ENCODE measurements around the gene SAMMSON.

Gene SAMMSON

DNA sequence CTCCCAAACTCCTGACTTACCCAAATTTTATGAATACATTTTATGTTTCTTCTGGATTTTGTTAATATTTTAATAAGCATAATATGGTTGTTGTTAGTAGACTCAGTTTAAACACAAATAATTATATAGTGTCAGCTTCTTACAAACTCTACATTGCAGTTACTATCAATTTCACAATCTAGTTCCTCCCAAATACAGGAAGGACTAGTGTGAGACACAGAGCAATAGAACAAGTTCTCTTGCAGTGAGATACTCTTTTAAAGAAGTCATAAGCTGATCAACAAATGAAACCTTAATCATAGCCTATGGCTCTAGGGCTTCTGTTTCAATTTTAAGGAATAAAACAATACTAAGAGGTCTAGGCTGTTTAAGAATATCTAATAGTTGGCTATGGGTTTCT lies 86.1 kb downstream of the SAMMSON start:
- in situ Hi-C loops (cut with MboI; ENCODE audit: low sequenced_read_pairs): no loop called here

DNA sequence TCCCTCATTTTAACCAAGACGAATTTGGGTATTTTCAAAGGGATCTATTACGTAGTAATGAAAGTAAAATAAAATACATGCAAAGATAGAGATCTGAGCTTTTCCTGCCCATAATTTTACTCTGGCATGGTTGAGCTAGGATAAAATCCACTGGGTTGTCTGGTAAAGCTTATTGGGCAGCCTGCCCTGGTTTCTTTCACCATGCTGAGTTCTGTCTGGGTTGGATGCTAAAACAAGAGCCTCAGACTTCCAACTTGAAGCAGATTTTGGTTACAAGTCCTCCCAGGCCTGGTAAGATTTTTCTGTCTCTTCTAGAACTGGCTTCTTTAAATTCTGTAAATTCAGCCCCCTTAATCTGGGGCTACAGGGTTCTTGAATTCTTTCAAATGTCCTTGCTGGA lies 86.8 kb downstream of the SAMMSON start:
- in situ Hi-C loops (cut with MboI; ENCODE audit: low sequenced_read_pairs): no loop called here

DNA sequence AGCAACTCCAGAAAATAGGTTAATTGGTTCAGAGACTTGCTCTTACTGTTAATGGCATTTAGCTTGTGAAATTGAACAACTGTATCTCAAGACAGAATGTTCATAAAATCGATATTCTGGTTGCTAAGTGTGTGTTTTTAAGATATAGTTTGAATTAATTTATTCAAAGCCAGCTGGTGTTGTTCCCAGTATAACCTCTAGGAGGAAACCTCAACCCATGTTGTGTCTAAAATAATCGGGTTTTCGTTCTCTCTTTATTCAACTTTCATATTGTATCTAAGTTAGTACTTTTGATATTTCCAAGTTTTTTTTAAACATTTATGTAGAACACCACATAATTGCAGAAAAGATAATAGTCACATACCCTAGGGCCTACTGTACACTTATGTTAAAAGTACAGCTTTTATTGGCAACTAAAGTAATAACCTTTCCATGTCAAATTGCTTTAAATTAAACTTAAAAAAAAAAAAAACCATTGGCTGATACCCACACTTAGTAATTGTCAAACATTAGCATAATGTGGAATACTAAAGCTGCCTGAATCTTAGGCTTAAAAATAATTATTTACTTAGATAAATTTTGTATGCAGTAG lies 90.9 kb downstream of the SAMMSON start:
- in situ Hi-C loops (cut with MboI; ENCODE audit: low sequenced_read_pairs): no loop called here

GRCh38 chr3:70094197-70094596 lies 94.7 kb downstream of the SAMMSON start:
- in situ Hi-C loops (cut with MboI; ENCODE audit: low sequenced_read_pairs): no loop called here

GRCh38 chr3:70095260-70095659 lies 95.7 kb downstream of the SAMMSON start:
- in situ Hi-C loops (cut with MboI; ENCODE audit: low sequenced_read_pairs): no loop called here

- in situ Hi-C loops (cut with MboI; ENCODE audit: low sequenced_read_pairs): no loop called here
Observed at GRCh38 chr3:70096376-70097066, 97.0 kb downstream of the SAMMSON start.

DNA sequence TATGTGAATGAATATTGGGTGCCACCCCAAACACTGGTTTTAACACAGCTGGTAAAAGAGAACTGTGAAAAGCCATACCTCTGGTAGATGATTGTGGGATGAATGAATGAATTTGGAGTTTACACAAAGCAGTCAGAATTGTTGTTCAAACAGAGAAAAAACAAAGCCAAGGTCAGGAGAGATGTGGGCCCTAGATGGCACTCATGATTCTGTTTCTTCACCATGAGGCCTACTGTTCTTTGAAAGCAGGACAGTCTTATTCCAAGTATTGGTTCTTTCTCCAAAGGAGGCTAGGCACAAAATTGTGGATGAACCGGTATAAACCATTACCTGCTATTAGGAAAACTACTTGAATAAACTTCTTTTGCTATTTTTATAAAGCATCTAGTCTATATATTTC lies 97.6 kb downstream of the SAMMSON start:
- in situ Hi-C loops (cut with MboI; ENCODE audit: low sequenced_read_pairs): no loop called here

DNA sequence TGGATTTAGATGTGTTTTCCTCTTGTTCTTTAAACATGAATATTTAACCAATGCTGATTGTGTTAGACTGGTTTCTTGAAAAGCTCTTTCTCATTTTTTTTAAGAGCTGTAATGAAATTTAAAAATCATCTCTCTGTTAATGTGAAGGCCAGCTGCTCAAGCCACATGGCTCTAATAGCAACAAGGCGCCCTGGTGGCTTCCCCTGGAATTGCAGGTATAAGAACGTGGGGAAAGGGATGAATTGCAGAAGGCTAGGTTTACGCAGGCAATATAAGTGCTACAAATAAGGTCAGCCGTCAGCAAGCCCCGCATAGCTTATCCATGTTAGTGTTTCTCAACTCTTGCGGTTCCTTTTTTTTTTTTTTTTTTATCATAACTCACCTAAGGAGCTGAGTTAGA lies 108.5 kb downstream of the SAMMSON start:
- in situ Hi-C loops (cut with MboI; ENCODE audit: low sequenced_read_pairs): no loop called here

DNA sequence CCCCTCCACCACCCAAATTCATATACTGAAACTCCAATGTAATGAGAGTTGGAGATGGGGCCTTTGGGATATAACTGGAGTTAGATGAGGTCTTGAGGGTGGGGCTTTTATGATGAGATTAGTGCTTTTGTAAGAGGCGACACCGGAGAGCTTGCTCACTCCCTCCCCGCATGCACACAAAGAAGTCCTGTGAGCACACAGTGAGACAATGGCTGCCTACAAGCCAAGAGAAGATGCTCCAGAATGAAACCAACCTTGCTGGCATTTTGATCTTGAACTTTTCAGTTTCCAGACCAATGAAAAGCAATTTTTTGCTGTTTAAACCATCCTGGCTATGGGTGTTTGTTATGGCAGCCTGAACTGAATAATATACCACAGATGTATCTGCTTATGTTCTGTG lies 109.0 kb downstream of the SAMMSON start:
- in situ Hi-C loops (cut with MboI; ENCODE audit: low sequenced_read_pairs): no loop called here

DNA sequence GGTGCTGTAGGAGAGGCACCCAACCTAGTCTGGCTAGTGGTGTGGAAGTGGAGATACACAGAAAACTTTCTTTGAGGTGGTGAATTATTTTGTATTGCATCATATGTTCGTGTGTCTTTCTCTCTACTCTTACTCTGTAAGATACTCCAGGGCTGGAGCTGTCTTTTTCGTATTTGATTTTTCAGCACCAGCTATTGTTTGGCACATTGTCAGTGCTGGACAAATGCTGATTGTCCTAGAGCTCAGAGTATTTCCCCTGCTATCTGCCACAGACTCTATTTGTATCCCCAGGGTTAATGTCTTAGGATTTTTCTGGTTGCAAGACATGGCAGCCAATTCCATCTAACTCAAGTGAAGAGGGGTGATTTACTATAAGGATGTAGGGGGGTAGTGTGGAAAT lies 110.5 kb downstream of the SAMMSON start:
- in situ Hi-C loops (cut with MboI; ENCODE audit: low sequenced_read_pairs): no loop called here

- in situ Hi-C loops (cut with MboI; ENCODE audit: low sequenced_read_pairs): no loop called here
Observed at GRCh38 chr3:70111411-70111810, 111.9 kb downstream of the SAMMSON start.

GRCh38 chr3:70112751-70113150 lies 113.2 kb downstream of the SAMMSON start:
- in situ Hi-C loops (cut with MboI; ENCODE audit: low sequenced_read_pairs): no loop called here

- in situ Hi-C loops (cut with MboI; ENCODE audit: low sequenced_read_pairs): no loop called here
Observed at GRCh38 chr3:70114431-70114830, 114.9 kb downstream of the SAMMSON start.

DNA sequence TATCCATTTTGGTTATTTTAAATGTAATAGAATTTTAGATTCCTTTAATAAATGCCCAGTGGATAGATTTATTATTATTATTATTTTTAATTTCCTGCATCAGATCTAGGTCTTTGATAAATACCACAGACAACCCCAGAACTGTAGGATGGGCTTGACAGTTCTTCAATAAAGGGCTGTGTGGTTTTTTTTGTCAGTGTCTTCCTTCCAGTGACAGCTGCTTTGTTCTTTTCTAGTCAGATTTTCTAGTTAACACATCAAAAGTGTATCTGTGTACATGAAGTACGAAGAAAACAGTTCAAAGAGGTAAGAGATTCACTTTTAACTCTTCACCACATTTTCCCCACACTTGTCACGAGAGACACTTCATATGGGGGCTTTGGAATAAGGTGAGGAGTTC lies 120.3 kb downstream of the SAMMSON start:
- in situ Hi-C loops (cut with MboI; ENCODE audit: low sequenced_read_pairs): no loop called here

Measured in HL-60/S4 treated with phorbol 12-myristate 13-acetate at 8.2 ng/mL for 4 days and 3 days (cell line).